H9 (cell line): ENCODE data around the gene ATAD1. TPM values are rescaled to one million over a fixed set of nuclear protein-coding genes. Genes with fewer than 3 reads are reported as not detected.
A peak's percentile ranks its signal among the peaks of the same experiment; 100 is the strongest.

Source experiments
- DNase-seq: peaks from one replicate; pipeline ENCODE4 v3.0.0-alpha.2; 2017
- H2AFZ ChIP-seq: one replicate; pipeline ENCODE4 v1.6.1; 2013; ENCODE audit warnings: mild to moderate bottlenecking, low read length, control low read depth, moderate library complexity
- H2AK5ac ChIP-seq: 2 replicates; pipeline ENCODE4 v1.6.1; 2013; ENCODE audit warnings: low read length, control low read depth, mixed read lengths; ENCODE audit not compliant: insufficient read length
- H2BK120ac ChIP-seq: one replicate; pipeline ENCODE4 v1.6.1; 2013; ENCODE audit warnings: low read depth, mild to moderate bottlenecking, low read length, control low read depth, inconsistent platforms; ENCODE audit not compliant: poor library complexity, severe bottlenecking
- H2BK12ac ChIP-seq: 2 replicates; pipeline ENCODE4 v1.6.1; 2013; ENCODE audit warnings: low read length, control low read depth, mixed read lengths, low read depth; ENCODE audit not compliant: insufficient read length
- H2BK15ac ChIP-seq: 2 replicates; pipeline ENCODE4 v1.6.1; 2013; ENCODE audit warnings: low read depth, low read length, control low read depth
- H2BK20ac ChIP-seq: one replicate; pipeline ENCODE4 v1.6.1; 2013; ENCODE audit warnings: low read depth, mild to moderate bottlenecking, low read length, control low read depth, inconsistent platforms; ENCODE audit not compliant: poor library complexity, severe bottlenecking
- H2BK5ac ChIP-seq: 2 replicates; pipeline ENCODE4 v1.6.1; 2013; ENCODE audit warnings: low read length, control low read depth, mixed read lengths; ENCODE audit not compliant: insufficient read length
- H3K14ac ChIP-seq: 2 replicates; pipeline ENCODE4 v1.6.1; 2013; ENCODE audit warnings: low read length, control low read depth; ENCODE audit not compliant: insufficient read depth
- H3K18ac ChIP-seq: 2 replicates; pipeline ENCODE4 v1.6.1; 2013; ENCODE audit warnings: low read depth, mild to moderate bottlenecking, mixed read lengths, low read length, control low read depth; ENCODE audit not compliant: insufficient read length
- H3K23ac ChIP-seq: 2 replicates; pipeline ENCODE4 v1.6.1; 2013; ENCODE audit warnings: low read length, control low read depth, mixed read lengths, low read depth; ENCODE audit not compliant: insufficient read length
- H3K23me2 ChIP-seq: 2 replicates; pipeline ENCODE4 v1.6.1; 2013; ENCODE audit warnings: low read depth, mild to moderate bottlenecking, mixed read lengths, low read length, control low read depth; ENCODE audit not compliant: insufficient read length, poor library complexity, severe bottlenecking
- H3K27ac ChIP-seq: 2 replicates; pipeline ENCODE4 v1.5.1; 2013; ENCODE audit warnings: low read length, control low read depth, mixed read lengths, low read depth; ENCODE audit not compliant: insufficient read length
- H3K27me3 ChIP-seq: 2 replicates; pipeline ENCODE4 v1.6.1; 2013; ENCODE audit warnings: low read length, control low read depth, inconsistent platforms; ENCODE audit not compliant: insufficient read depth
- H3K4ac ChIP-seq: 2 replicates; pipeline ENCODE4 v1.6.1; 2013; ENCODE audit warnings: low read depth, mild to moderate bottlenecking, control low read depth, inconsistent platforms, low read length, moderate library complexity
- H3K4me1 ChIP-seq: 2 replicates; pipeline ENCODE4 v1.6.1; 2013; ENCODE audit warnings: low read length, control low read depth, inconsistent platforms; ENCODE audit not compliant: insufficient read depth
- H3K4me2 ChIP-seq: 2 replicates; pipeline ENCODE4 v1.6.1; 2013; ENCODE audit warnings: low read length, control low read depth, mixed read lengths; ENCODE audit not compliant: insufficient read length, insufficient read depth
- H3K56ac ChIP-seq: 2 replicates; pipeline ENCODE4 v1.6.1; 2013; ENCODE audit warnings: low read depth, mild to moderate bottlenecking, mixed read lengths, low read length, control low read depth; ENCODE audit not compliant: insufficient read length
- H3K79me1 ChIP-seq: 2 replicates; pipeline ENCODE4 v1.6.1; 2013; ENCODE audit warnings: low read depth, mild to moderate bottlenecking, moderate library complexity, low read length, control low read depth, inconsistent platforms; ENCODE audit not compliant: insufficient read depth, poor library complexity, severe bottlenecking
- H3K79me2 ChIP-seq: 2 replicates; pipeline ENCODE4 v1.6.1; 2013; ENCODE audit warnings: low read length, control low read depth, inconsistent platforms; ENCODE audit not compliant: insufficient read depth
- H3K9ac ChIP-seq: 2 replicates; pipeline ENCODE4 v1.6.1; 2013; ENCODE audit warnings: low read length, control low read depth, mixed read lengths; ENCODE audit not compliant: insufficient read length; ENCODE audit errors: extremely low read depth
- H3K9me3 ChIP-seq: one replicate; pipeline ENCODE4 v1.6.1; 2013; ENCODE audit warnings: low read depth, low read length, inconsistent platforms; ENCODE audit not compliant: control insufficient read depth
- H3T11ph ChIP-seq: one replicate; pipeline ENCODE4 v1.6.1; 2013; ENCODE audit warnings: mild to moderate bottlenecking, low read length, control low read depth, inconsistent platforms
- H4K20me1 ChIP-seq: one replicate; pipeline ENCODE4 v1.6.1; 2013; ENCODE audit not compliant: control insufficient read depth, insufficient read length, insufficient read depth
- H4K5ac ChIP-seq: 2 replicates; pipeline ENCODE4 v1.6.1; 2013; ENCODE audit warnings: low read depth, mild to moderate bottlenecking, mixed read lengths, low read length, control low read depth; ENCODE audit not compliant: insufficient read length
- H4K8ac ChIP-seq: replicated peaks from 2 replicates; pipeline ENCODE4 v1.6.1; 2013; ENCODE audit warnings: low read length, control low read depth, mixed read lengths, low read depth; ENCODE audit not compliant: insufficient read length
- H4K91ac ChIP-seq: 2 replicates; pipeline ENCODE4 v1.6.1; 2013; ENCODE audit warnings: low read depth, mild to moderate bottlenecking, moderate library complexity, mixed read lengths, low read length, control low read depth; ENCODE audit not compliant: insufficient read length
- H3K27ac Mint-ChIP-seq, 3 experiments: 2 replicates in 2 of 3; 3 replicates in 1 of 3; pipeline ENCODE4 v1.8.0; 2020 to 2021; ENCODE audit warnings: mixed read lengths in 3 of 3, mild to moderate bottlenecking in 1 of 3, moderate library complexity in 1 of 3
- H3K27me3 Mint-ChIP-seq: 2 replicates; pipeline ENCODE4 v1.8.0; 2021; ENCODE audit warnings: low read depth, mild to moderate bottlenecking, moderate library complexity, mixed read lengths
- H3K36me3 Mint-ChIP-seq, 3 experiments: 2 replicates in 2 of 3; 3 replicates in 1 of 3; pipeline ENCODE4 v1.8.0; 2020 to 2021; ENCODE audit warnings: low read depth in 3 of 3, mixed read lengths in 3 of 3; ENCODE audit not compliant: insufficient read depth in 1 of 3
- H3K4me1 Mint-ChIP-seq, 2 experiments: 2 replicates each; pipeline ENCODE4 v1.8.0; 2020; ENCODE audit warnings: mixed read lengths in 2 of 2
- H3K4me3 Mint-ChIP-seq, 2 experiments: 2 replicates in 1 of 2; 3 replicates in 1 of 2; pipeline ENCODE4 v1.8.0; 2020 to 2021; ENCODE audit warnings: mild to moderate bottlenecking in 2 of 2, mixed read lengths in 2 of 2, moderate library complexity in 1 of 2
- H3K9me3 Mint-ChIP-seq, 2 experiments: 2 replicates in 1 of 2; 3 replicates in 1 of 2; pipeline ENCODE4 v1.8.0; 2020; ENCODE audit warnings: mild to moderate bottlenecking in 2 of 2, mixed read lengths in 2 of 2, moderate library complexity in 1 of 2
- WGBS: extraction: QIAGEN DNeasy Blood & Tissue Kit; methylation state at CpG from one replicate; pipeline ENCODE4 v1.1.7; 2013; ENCODE audit warnings: missing lambda C conversion rate, low lambda C conversion rate, mixed read lengths; ENCODE audit not compliant: insufficient read length; ENCODE audit errors: extremely low coverage; 5-methylcytosine and 5-hydroxymethylcytosine counted together
- total RNA-seq: library from RNA; stranded (reverse); gene quantifications from 2 replicates; pipeline ENCODE4 v1.2.1, GENCODE V29; 2021
- TF ChIP-seq, protein P1 (sequence below): fragments of 200-600 bp; sonication (generic); conservative IDR thresholded peaks from 3 replicates; pipeline ENCODE4 v1.8.0; 2021; ENCODE audit warnings: antibody characterized with exemption, mild to moderate bottlenecking

ATAD1 gene
- total RNA-seq, 1 experiment from 2014 or later, result 38.7 TPM

DNA sequence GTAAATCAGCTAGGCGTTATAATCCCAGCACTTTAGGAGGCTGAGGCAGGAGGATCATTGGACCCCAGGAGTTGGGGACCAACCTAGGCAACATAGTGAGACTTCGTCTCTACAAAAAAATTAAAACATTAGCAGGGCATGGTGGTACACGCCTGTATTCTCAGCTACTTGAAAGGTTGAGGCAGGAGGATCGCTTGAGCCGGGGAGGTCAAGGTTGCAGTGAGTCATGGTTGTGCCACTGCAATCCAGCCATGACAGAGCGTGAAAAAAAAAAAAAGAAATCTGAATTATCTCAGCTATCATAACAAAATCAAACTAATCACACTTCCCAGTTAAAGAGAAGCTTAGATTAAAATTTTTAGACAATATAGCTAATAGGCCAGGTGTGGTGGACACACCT lies 35.3 kb downstream of the ATAD1 start:
- no peaks in the 10 kb centered on the region for H3K23me2 ChIP-seq
- Mint-ChIP-seq H3K27me3 (no peaks in the 10 kb centered on the region), H3K9me3 (no peaks in the 10 kb centered on the region)

More for the DNA sequence above, 35.3 kb downstream of the ATAD1 start:
- no peak overlapping the region for H3K18ac ChIP-seq
- no peak overlapping the region for H3K4ac ChIP-seq
- H4K20me1 ChIP-seq, result no peaks in the 10 kb centered on the region
- no peak overlapping the region for H2BK5ac ChIP-seq
- no peak overlapping the region for H3K14ac ChIP-seq
- no peak overlapping the region for H2BK12ac ChIP-seq
- H2BK15ac ChIP-seq, result no peak overlapping the region
- TF ChIP-seq, protein P1, sequence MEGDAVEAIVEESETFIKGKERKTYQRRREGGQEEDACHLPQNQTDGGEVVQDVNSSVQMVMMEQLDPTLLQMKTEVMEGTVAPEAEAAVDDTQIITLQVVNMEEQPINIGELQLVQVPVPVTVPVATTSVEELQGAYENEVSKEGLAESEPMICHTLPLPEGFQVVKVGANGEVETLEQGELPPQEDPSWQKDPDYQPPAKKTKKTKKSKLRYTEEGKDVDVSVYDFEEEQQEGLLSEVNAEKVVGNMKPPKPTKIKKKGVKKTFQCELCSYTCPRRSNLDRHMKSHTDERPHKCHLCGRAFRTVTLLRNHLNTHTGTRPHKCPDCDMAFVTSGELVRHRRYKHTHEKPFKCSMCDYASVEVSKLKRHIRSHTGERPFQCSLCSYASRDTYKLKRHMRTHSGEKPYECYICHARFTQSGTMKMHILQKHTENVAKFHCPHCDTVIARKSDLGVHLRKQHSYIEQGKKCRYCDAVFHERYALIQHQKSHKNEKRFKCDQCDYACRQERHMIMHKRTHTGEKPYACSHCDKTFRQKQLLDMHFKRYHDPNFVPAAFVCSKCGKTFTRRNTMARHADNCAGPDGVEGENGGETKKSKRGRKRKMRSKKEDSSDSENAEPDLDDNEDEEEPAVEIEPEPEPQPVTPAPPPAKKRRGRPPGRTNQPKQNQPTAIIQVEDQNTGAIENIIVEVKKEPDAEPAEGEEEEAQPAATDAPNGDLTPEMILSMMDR, result no peak
- H3K4me2 ChIP-seq, result no peak overlapping the region
- no peaks in the 10 kb centered on the region for H3K79me2 ChIP-seq
- H3K23ac ChIP-seq, result no peak overlapping the region
- H3K4me1 Mint-ChIP-seq, result no peaks in the 10 kb centered on the region
- H3K79me1 ChIP-seq, result peaks cover 4% of the 10 kb centered on the region
- no peak overlapping the region for H2AK5ac ChIP-seq
- peak overlapping the region in 1 of 3 experiments; percentile 27; a peak in 2 of 7 replicates for H3K27ac Mint-ChIP-seq
- no peak overlapping the region for H2AFZ ChIP-seq
- no peak for DNase-seq
- no peaks in the 10 kb centered on the region for H3K27me3 ChIP-seq
- no peak overlapping the region for H3K27ac ChIP-seq
- no peak overlapping the region for H2BK20ac ChIP-seq
- H3K9ac ChIP-seq, result no peak overlapping the region
- no peak overlapping the region for H3T11ph ChIP-seq
- no peak overlapping the region for H3K4me3 Mint-ChIP-seq
- H3K4me1 ChIP-seq, result no peaks in the 10 kb centered on the region
- H4K8ac ChIP-seq, result no peak overlapping the region
- H3K36me3 Mint-ChIP-seq, result peaks cover 17 to 39% (median 22%) of the 10 kb centered on the region in 3 experiments; a peak in 6 of 7 replicates
- no peak overlapping the region for H4K5ac ChIP-seq
- WGBS, result no CpG with 5 or more reads among the region's 6 CpGs
- no peaks in the 10 kb centered on the region for H3K9me3 ChIP-seq
- no peak overlapping the region for H4K91ac ChIP-seq
- H2BK120ac ChIP-seq, result no peak overlapping the region
- H3K56ac ChIP-seq, result no peak overlapping the region
